Caco-2 (cell line): ENCODE data around the gene DCAF5. TPM values are rescaled to one million over a fixed set of nuclear protein-coding genes. Genes with fewer than 3 reads are reported as not detected.

Source experiments
- BruUV-seq: library from RNA; stranded (reverse); fragments of 400-500 nt; replicated peaks from 2 replicates; lab custom pipeline; 2021; lab: Mats Ljungman, UMichigan
- CTCF ChIA-PET: fragments of 300-600 bp; sonication (Branson Sonifier 250); formaldehyde crosslinking; loops from one replicate; lab custom pipeline; 2022; ENCODE audit warnings: antibody characterized with exemption; lab: Charles Lee
- POLR2A ChIA-PET: fragments of 300-600 bp; sonication (Branson Sonifier 250); formaldehyde crosslinking; loops from one replicate; lab custom pipeline; 2022; ENCODE audit warnings: antibody characterized with exemption; lab: Charles Lee
- DNase-seq, 2 experiments: peaks; one replicate each; pipeline versions ENCODE4 v3.0.0 to v3.0.0-alpha.2; 2020 to 2022
- H3K27me3 ChIP-seq: replicated peaks from 2 replicates; pipeline ENCODE4 v1.6.0; 2011; ENCODE audit warnings: low read length; ENCODE audit not compliant: control insufficient read depth, insufficient read depth
- H3K36me3 ChIP-seq: 2 replicates; pipeline ENCODE4 v1.5.1; 2011; ENCODE audit warnings: low read length; ENCODE audit not compliant: control insufficient read depth, insufficient read depth
- H3K4me1 ChIP-seq: fragments of 250-450 bp; sonication (Bioruptor Pico); 2 replicates; pipeline ENCODE4 v1.5.1; 2020; ENCODE audit warnings: mild to moderate bottlenecking
- H3K4me3 ChIP-seq: 2 replicates; pipeline ENCODE4 v1.5.1; 2011; ENCODE audit warnings: low read depth, mild to moderate bottlenecking, control low read depth, low read length
- H3K9me3 ChIP-seq: fragments of 250-450 bp; sonication (Bioruptor Pico); 2 replicates; pipeline ENCODE4 v1.5.1; 2020; ENCODE audit warnings: mild to moderate bottlenecking, moderate library complexity
- H3K27ac Mint-ChIP-seq: one replicate; pipeline ENCODE4 v1.8.0; 2022; ENCODE audit warnings: mixed read lengths; ENCODE audit not compliant: unreplicated experiment
- H3K27me3 Mint-ChIP-seq: one replicate; pipeline ENCODE4 v1.8.0; 2022; ENCODE audit warnings: mixed read lengths; ENCODE audit not compliant: insufficient read depth, unreplicated experiment
- H3K36me3 Mint-ChIP-seq: one replicate; pipeline ENCODE4 v1.8.0; 2022; ENCODE audit warnings: mild to moderate bottlenecking, mixed read lengths; ENCODE audit not compliant: insufficient read depth, unreplicated experiment
- H3K4me1 Mint-ChIP-seq: one replicate; pipeline ENCODE4 v1.8.0; 2022; ENCODE audit warnings: low read depth, mixed read lengths; ENCODE audit not compliant: unreplicated experiment
- H3K4me3 Mint-ChIP-seq: one replicate; pipeline ENCODE4 v1.8.0; 2022; ENCODE audit warnings: mild to moderate bottlenecking, moderate library complexity, mixed read lengths; ENCODE audit not compliant: unreplicated experiment
- H3K9me3 Mint-ChIP-seq: one replicate; pipeline ENCODE4 v1.8.0; 2022; ENCODE audit warnings: mixed read lengths; ENCODE audit not compliant: unreplicated experiment
- CTCF ChIP-seq, 2 experiments: fragments of 200-600 bp in 1 of 2; IDR thresholded peaks; 1 replicate in 1 of 2; 2 replicates in 1 of 2; pipeline versions ENCODE4 v1.5.1 to v1.8.0; 2011 to 2022; ENCODE audit warnings: antibody characterized with exemption in 1 of 2, control low read depth in 1 of 2, inconsistent platforms in 1 of 2, low read depth in 1 of 2, low read length in 1 of 2, mild to moderate bottlenecking in 1 of 2, moderate library complexity in 1 of 2; ENCODE audit not compliant: insufficient read depth in 1 of 2, severe bottlenecking in 1 of 2, unreplicated experiment in 1 of 2
- intact Hi-C: fragments of 100-400 bp; cut with micrococcal nuclease; formaldehyde crosslinking; loops from one replicate; pipeline ENCODE4 v1.10.0; 2022; ENCODE audit not compliant: unreplicated experiment
- total RNA-seq: library from RNA; stranded (reverse); gene quantifications from 2 replicates; pipeline ENCODE4 v1.2.3, GENCODE V29; 2022

DCAF5 gene
- total RNA-seq, 1 experiment from 2014 or later = 34.8 TPM

DNA sequence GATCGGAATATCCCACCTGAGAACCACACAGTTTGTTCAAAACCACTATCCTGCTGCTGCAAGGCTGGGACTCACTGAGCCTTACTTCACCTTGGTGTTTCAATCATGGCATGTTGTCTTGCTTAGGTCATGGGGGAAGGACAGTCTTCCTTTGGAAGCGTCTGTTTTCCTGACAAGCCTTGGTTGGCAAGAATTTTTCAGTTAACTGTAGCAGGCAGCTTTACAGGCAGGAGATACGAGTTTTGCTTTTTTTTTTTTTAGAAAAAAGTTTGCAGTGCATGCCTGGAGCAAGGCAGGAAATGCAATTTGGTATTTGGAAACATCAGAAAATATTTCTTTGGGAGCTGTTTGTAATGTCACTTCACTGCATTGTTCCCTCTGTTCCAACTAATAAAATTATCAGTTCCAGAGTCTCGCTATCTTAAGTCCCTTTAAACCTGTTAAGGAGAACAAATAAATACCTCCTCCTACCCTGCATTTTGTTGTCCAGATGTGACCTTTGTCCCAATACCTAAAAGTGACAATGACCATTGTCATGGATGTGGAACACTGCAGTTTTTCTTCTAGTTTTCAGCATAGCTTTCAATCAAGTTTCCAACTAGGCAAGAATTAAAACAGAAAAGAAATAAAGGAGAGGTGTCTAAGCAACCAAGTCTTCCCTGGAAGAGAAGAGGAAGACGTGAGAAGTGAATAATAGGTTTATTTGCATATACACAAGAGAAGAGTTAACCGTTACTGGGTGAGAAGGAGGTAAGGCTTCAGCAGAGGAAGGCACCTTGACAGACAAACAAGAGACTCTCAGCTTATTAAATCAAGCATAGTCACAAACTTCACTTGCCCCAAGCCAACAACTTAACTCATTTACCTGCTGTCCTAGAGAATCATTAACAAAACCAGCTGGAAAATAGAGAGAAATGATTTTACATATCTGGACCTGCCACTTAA lies 102.4 kb downstream of the DCAF5 start:
- no peaks in the 10 kb centered on the region for H3K27me3 ChIP-seq
- H3K4me3 Mint-ChIP-seq = no peak overlapping the region
- H3K4me1 ChIP-seq = peaks cover 26% of the 10 kb centered on the region
- H3K27me3 Mint-ChIP-seq = no peaks in the 10 kb centered on the region
- H3K27ac Mint-ChIP-seq = peak overlapping the region; percentile 60
- no peaks in the 10 kb centered on the region for H3K9me3 ChIP-seq
- H3K4me3 ChIP-seq = no peak overlapping the region
- no peaks in the 10 kb centered on the region for H3K9me3 Mint-ChIP-seq
- TF ChIP-seq CTCF (IDR thresholded peaks at IDR 0.05; ENCODE audit: insufficient read depth in 1 of 2, low read depth in 1 of 2, low read length in 1 of 2, severe bottlenecking in 1 of 2, unreplicated experiment in 1 of 2) = no peak
- peaks cover 22% of the 10 kb centered on the region for H3K4me1 Mint-ChIP-seq
- H3K36me3 ChIP-seq = peaks cover 3% of the 10 kb centered on the region
- BruUV-seq = no TSS peak
- DNase-seq = no peak
- CTCF ChIA-PET = interaction anchor here (0.8 to 1.1 kb wide), 2 partner anchors 27 to 50 kb away, joined by 3 read pairs; no protein-coding TSS in a partner anchor
- H3K36me3 Mint-ChIP-seq = peaks cover 20% of the 10 kb centered on the region
- intact Hi-C loops = loop anchor here (2.0 kb wide), 1 partner anchor 70 kb away; no protein-coding TSS in a partner anchor
- POLR2A ChIA-PET = no interaction called here

- H3K27ac Mint-ChIP-seq = no peak overlapping the region
- no peaks in the 10 kb centered on the region for H3K9me3 ChIP-seq
- H3K4me3 ChIP-seq = no peak overlapping the region
- DNase-seq = no peak
- TF ChIP-seq CTCF (IDR thresholded peaks at IDR 0.05; ENCODE audit: insufficient read depth in 1 of 2, low read depth in 1 of 2, low read length in 1 of 2, severe bottlenecking in 1 of 2, unreplicated experiment in 1 of 2) = no peak
- no peaks in the 10 kb centered on the region; the same call in 1 of the 2 replicates for H3K36me3 ChIP-seq
- H3K4me1 Mint-ChIP-seq = peaks cover 27% of the 10 kb centered on the region
- no peak overlapping the region for H3K4me3 Mint-ChIP-seq
- CTCF ChIA-PET = interaction anchor here (0.8 to 1.1 kb wide), 3 partner anchors 27 to 124 kb away, joined by 3 to 4 read pairs (median 3); no protein-coding TSS in a partner anchor
- H3K4me1 ChIP-seq = peaks cover 28% of the 10 kb centered on the region
- no peaks in the 10 kb centered on the region for H3K9me3 Mint-ChIP-seq
- peaks cover 14% of the 10 kb centered on the region for H3K36me3 Mint-ChIP-seq
- no peaks in the 10 kb centered on the region for H3K27me3 ChIP-seq
- no peaks in the 10 kb centered on the region for H3K27me3 Mint-ChIP-seq
- BruUV-seq = no TSS peak
- POLR2A ChIA-PET = no interaction called here
- intact Hi-C loops = loop anchor here (2.0 kb wide), 1 partner anchor 69 kb away; no protein-coding TSS in a partner anchor
These were observed 103.2 kb downstream of the DCAF5 start for GRCh38 chr14:69049675-69050074.

- no TSS peak for BruUV-seq
- CTCF ChIA-PET = no interaction called here
- no peak for TF ChIP-seq CTCF (IDR thresholded peaks at IDR 0.05; ENCODE audit: insufficient read depth in 1 of 2, low read depth in 1 of 2, low read length in 1 of 2, severe bottlenecking in 1 of 2, unreplicated experiment in 1 of 2)
- H3K36me3 ChIP-seq = no peaks in the 10 kb centered on the region
- no peaks in the 10 kb centered on the region for H3K27me3 ChIP-seq
- H3K27ac Mint-ChIP-seq = no peak overlapping the region
- H3K4me1 Mint-ChIP-seq = peaks cover 30% of the 10 kb centered on the region
- intact Hi-C loops = no loop called here
- peaks cover 8% of the 10 kb centered on the region for H3K36me3 Mint-ChIP-seq
- H3K4me1 ChIP-seq = peaks cover 34% of the 10 kb centered on the region
- H3K4me3 Mint-ChIP-seq = no peak overlapping the region
- DNase-seq = no peak
- H3K9me3 ChIP-seq = no peaks in the 10 kb centered on the region
- POLR2A ChIA-PET = no interaction called here
- no peaks in the 10 kb centered on the region for H3K27me3 Mint-ChIP-seq
- no peak overlapping the region for H3K4me3 ChIP-seq
- no peaks in the 10 kb centered on the region for H3K9me3 Mint-ChIP-seq
These were observed 104.5 kb downstream of the DCAF5 start for GRCh38 chr14:69048456-69048855.
